GM10248 (cell line): ENCODE data around the gene IL22RA2.

Source experiments
- CTCF ChIA-PET: fragments of 300-600 bp; sonication (Branson Sonifier 250); formaldehyde crosslinking; extraction: SDS; loops from one replicate; lab custom pipeline; 2021; ENCODE audit warnings: antibody characterized with exemption; lab: Yijun Ruan, JAX
- POLR2A ChIA-PET: fragments of 350-650 bp; sonication (Branson Sonifier 250); formaldehyde crosslinking; extraction: SDS; loops from one replicate; lab custom pipeline; 2020; ENCODE audit warnings: antibody characterized with exemption; lab: Yijun Ruan, JAX
- DNase-seq: peaks from one replicate; pipeline ENCODE4 v3.0.0; 2012; ENCODE audit errors: extremely low spot score
- CTCF ChIP-seq: IDR thresholded peaks from 2 replicates; pipeline ENCODE4 v1.5.1; 2012; ENCODE audit warnings: mild to moderate bottlenecking, low read depth; ENCODE audit errors: extremely low read depth, missing control alignments, control extremely low read depth

Gene IL22RA2

GRCh38 chr6:137201006-137201405 lies 27.6 kb upstream of the IL22RA2 start:
- CTCF ChIA-PET, result interaction anchor here (0.9 to 1.5 kb wide), 3 partner anchors 11 to 70 kb away, joined by 3 to 4 read pairs (median 3); no protein-coding TSS in a partner anchor
- no peak for DNase-seq
- POLR2A ChIA-PET, result no interaction called here
- no peak for TF ChIP-seq CTCF

GRCh38 chr6:137200288-137200687 lies 26.8 kb upstream of the IL22RA2 start:
- TF ChIP-seq CTCF, result no peak
- DNase-seq, result no peak
- ChIA-PET CTCF (interaction anchor here (1.0 to 1.4 kb wide), 3 partner anchors 9 to 16 kb away, joined by 3 to 4 read pairs (median 3); no protein-coding TSS in a partner anchor), POLR2A (no interaction called here)

- TF ChIP-seq CTCF, result no peak
- CTCF ChIA-PET, result interaction anchor here (1.1 to 1.8 kb wide), 2 partner anchors 32 to 104 kb away, joined by 4 to 5 read pairs; no protein-coding TSS in a partner anchor
- POLR2A ChIA-PET, result interaction anchor here (0.6 kb wide), 1 partner anchor 376 kb away, joined by 3 read pairs; the partner anchor contains the start of gene PEX7
- no peak for DNase-seq
Measured at GRCh38 chr6:137197684-137198645, 24.5 kb upstream of the IL22RA2 start.

- ChIA-PET CTCF (interaction anchor here (0.8 to 1.4 kb wide), 4 partner anchors 17 to 199 kb away, joined by 3 to 4 read pairs (median 3); no protein-coding TSS in a partner anchor), POLR2A (no interaction called here)
- no peak for DNase-seq
- no peak for TF ChIP-seq CTCF
Measured at GRCh38 chr6:137193256-137194070, 20.0 kb upstream of the IL22RA2 start.

- no peak for TF ChIP-seq CTCF
- POLR2A ChIA-PET, result no interaction called here
- no peak for DNase-seq
- CTCF ChIA-PET, result interaction anchor here (1.1 to 1.4 kb wide), 2 partner anchors 16 to 27 kb away, joined by 3 to 4 read pairs; no protein-coding TSS in a partner anchor
Measured at GRCh38 chr6:137192821-137193220, 19.4 kb upstream of the IL22RA2 start.

- CTCF ChIA-PET, result interaction anchor here (1.0 to 4.0 kb wide), 6 partner anchors 10 to 115 kb away, joined by 3 to 17 read pairs (median 4); no protein-coding TSS in a partner anchor
- TF ChIP-seq CTCF, result no peak
- POLR2A ChIA-PET, result no interaction called here
- DNase-seq, result no peak
Measured at GRCh38 chr6:137191670-137192069, 18.2 kb upstream of the IL22RA2 start.
